GM12878 (cell line): ENCODE data around the gene IGIP.

Experiments
- LARP7 ChIP-seq: fragments of 450-650 bp; IDR thresholded peaks from 2 replicates; pipeline ENCODE4 v1.6.1; 2017; ENCODE audit warnings: mild to moderate bottlenecking
- RFX5 ChIP-seq: IDR thresholded peaks from 2 replicates; pipeline ENCODE4 v1.6.1; 2011; ENCODE audit warnings: low read depth, low read length, improper control_type of control experiment

DNA sequence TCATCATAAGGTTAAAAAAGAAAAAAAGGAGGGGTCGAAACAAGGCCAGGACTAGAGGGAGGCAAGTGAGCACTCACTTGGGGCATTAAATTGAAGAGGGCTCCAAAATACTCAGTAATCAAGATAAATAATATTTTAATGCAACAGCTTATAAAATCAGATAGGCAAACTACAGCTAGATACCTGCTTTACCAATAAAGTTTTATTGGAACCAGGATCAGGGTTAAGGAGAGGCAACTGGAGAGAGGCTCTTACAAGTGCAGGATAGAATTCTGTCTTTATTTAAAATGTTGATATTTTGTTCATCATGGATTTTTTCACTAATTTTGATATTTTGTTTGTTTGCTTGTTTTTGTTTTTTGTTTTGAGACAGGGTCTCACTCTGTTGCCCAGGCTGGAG is 42.1 kb upstream of the IGIP start:
- no peak for TF ChIP-seq RFX5
- no peak for TF ChIP-seq LARP7
